CD4-positive, alpha-beta T cell treated with Interleukin-17A for 4 hours (primary cell): ENCODE measurements around the gene XPA.
A peak's percentile ranks its signal among the peaks of the same experiment; 100 is the strongest.
"Not testable (repeated sequence)": the region's sequence is repeated elsewhere in the genome, so short reads cannot be mapped to it uniquely, and the experiment has no call there.

ENCODE experiments used
- DNase-seq: peaks from one replicate; pipeline ENCODE4 v3.0.0-alpha.2; 2020; ENCODE audit warnings: mixed read lengths

The XPA gene

GRCh38 chr9:97696803-97697601 is at the start of gene XPA:
Gene XPA (minus strand): TSS chr9:97697340. CDS start chr9:97697292, 48 bp downstream.
- DNase-seq = peak; percentile 98

GRCh38 chr9:97744710-97745708 is 47.9 kb upstream of the XPA start:
- DNase-seq = no peak

GRCh38 chr9:97744025-97744424 is 46.9 kb upstream of the XPA start:
- not testable (repeated sequence) for DNase-seq

- DNase-seq = no peak
Measured at GRCh38 chr9:97742545-97742944, 45.4 kb upstream of the XPA start.

- no peak for DNase-seq
Measured at GRCh38 chr9:97741947-97742346, 44.8 kb upstream of the XPA start.

- peak; percentile 43 for DNase-seq
Measured at GRCh38 chr9:97740848-97741821, 44.0 kb upstream of the XPA start.

- DNase-seq = no peak
Measured at GRCh38 chr9:97737429-97737828, 40.3 kb upstream of the XPA start.

GRCh38 chr9:97735070-97735600 is 38.0 kb upstream of the XPA start:
- no peak for DNase-seq

GRCh38 chr9:97726716-97727115 is 29.6 kb upstream of the XPA start:
- DNase-seq = no peak

GRCh38 chr9:97723819-97724218 is 26.7 kb upstream of the XPA start:
- DNase-seq = no peak

- DNase-seq = no peak
Measured at GRCh38 chr9:97722331-97722730, 25.2 kb upstream of the XPA start.

GRCh38 chr9:97721396-97721795 is 24.3 kb upstream of the XPA start:
- DNase-seq = no peak

GRCh38 chr9:97717866-97718265 is 20.7 kb upstream of the XPA start:
- DNase-seq = no peak

- DNase-seq = peak; percentile 38
Measured at GRCh38 chr9:97714435-97714834, 17.3 kb upstream of the XPA start.

GRCh38 chr9:97711223-97711626 is 14.1 kb upstream of the XPA start:
- no peak for DNase-seq

GRCh38 chr9:97710356-97711222 is 13.4 kb upstream of the XPA start:
- DNase-seq = peak; percentile 59

GRCh38 chr9:97706246-97706645 is 9.1 kb upstream of the XPA start:
- no peak for DNase-seq

GRCh38 chr9:97705354-97705950 is 8.3 kb upstream of the XPA start:
- DNase-seq = no peak

- DNase-seq = no peak
Measured at GRCh38 chr9:97704851-97705250, 7.7 kb upstream of the XPA start.

- no peak for DNase-seq
Measured at GRCh38 chr9:97704345-97704677, 7.2 kb upstream of the XPA start.
